Kidney epithelial cell (primary cell): ENCODE data around the gene NDN. TPM values are rescaled to one million over a fixed set of nuclear protein-coding genes. Genes with fewer than 3 reads are reported as not detected.

Source experiments
- DNase-seq: peaks from one replicate; pipeline ENCODE4 v3.0.0-alpha.2; 2010; ENCODE audit warnings: low read depth
- H3K27me3 ChIP-seq: 2 replicates; pipeline ENCODE4 v1.6.0; 2011; ENCODE audit warnings: low read length; ENCODE audit not compliant: control insufficient read depth, insufficient read depth
- H3K36me3 ChIP-seq: 2 replicates; pipeline ENCODE4 v1.5.1; 2011; ENCODE audit warnings: low read length; ENCODE audit not compliant: control insufficient read depth, insufficient read depth
- H3K4me3 ChIP-seq: 2 replicates; pipeline ENCODE4 v1.5.1; 2011; ENCODE audit warnings: low read depth, mild to moderate bottlenecking, control low read depth, low read length
- total RNA-seq: library from RNA; depleted of rRNA; stranded (reverse); fragments of >200 nt; gene quantifications from 2 replicates; pipeline ENCODE4 v1.2.3, GENCODE V29; 2015
- TF ChIP-seq, protein P1 (sequence below): IDR thresholded peaks from 2 replicates; pipeline ENCODE4 v1.5.1; 2011; ENCODE audit warnings: mild to moderate bottlenecking, moderate library complexity, low read length, control low read depth, inconsistent platforms; ENCODE audit not compliant: insufficient read depth, poor library complexity, severe bottlenecking

The NDN gene
- total RNA-seq, 1 donor from 2014 or later, result 75.0 TPM

DNA sequence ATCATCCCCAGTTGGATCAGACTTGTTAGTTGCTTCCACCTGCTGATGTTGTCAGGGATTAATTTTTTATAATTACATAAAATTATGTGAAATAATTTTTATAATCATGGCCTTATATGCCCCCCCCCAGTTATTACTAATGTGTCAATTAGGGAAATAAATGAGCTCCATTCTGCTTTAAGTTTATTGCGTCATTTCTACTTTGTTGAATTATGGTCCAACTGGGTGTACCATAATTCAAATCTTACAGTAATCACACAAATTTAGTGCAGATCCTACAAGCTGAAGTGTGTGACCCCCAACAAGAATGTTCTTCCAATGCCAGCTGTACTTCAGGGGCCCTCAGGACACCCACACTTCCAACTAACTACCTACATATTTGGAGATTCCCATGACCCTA lies 7.5 kb upstream of the NDN start:
- Histone ChIP-seq H3K27me3 (no peaks in the 10 kb centered on the region), H3K36me3 (no peaks in the 10 kb centered on the region), H3K4me3 (no peak overlapping the region)
- TF ChIP-seq, protein P1, sequence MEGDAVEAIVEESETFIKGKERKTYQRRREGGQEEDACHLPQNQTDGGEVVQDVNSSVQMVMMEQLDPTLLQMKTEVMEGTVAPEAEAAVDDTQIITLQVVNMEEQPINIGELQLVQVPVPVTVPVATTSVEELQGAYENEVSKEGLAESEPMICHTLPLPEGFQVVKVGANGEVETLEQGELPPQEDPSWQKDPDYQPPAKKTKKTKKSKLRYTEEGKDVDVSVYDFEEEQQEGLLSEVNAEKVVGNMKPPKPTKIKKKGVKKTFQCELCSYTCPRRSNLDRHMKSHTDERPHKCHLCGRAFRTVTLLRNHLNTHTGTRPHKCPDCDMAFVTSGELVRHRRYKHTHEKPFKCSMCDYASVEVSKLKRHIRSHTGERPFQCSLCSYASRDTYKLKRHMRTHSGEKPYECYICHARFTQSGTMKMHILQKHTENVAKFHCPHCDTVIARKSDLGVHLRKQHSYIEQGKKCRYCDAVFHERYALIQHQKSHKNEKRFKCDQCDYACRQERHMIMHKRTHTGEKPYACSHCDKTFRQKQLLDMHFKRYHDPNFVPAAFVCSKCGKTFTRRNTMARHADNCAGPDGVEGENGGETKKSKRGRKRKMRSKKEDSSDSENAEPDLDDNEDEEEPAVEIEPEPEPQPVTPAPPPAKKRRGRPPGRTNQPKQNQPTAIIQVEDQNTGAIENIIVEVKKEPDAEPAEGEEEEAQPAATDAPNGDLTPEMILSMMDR, result no peak
- DNase-seq, result no peak

DNA sequence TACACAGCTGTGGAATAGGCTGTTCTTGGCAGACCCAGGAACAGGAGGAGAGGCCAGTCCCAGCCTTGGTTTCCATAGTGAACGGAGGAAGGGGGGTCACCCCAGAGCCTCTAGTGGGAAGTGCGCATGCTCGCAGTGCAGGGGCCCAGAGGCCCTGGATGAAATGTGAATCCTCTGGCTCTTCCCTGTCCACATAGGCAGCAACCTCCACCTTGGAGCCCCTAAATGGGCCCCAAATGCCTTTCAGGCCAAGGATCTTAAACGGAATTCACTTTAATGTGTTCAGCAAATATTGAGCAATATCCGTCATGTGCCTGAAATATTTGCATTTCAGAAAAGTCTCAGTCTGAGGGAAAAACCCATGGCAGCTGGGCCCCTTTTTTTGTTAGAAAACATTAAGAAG lies 3.3 kb upstream of the NDN start:
- Histone ChIP-seq H3K4me3 (no peak overlapping the region), H3K27me3 (no peaks in the 10 kb centered on the region), H3K36me3 (no peaks in the 10 kb centered on the region)
- TF ChIP-seq, protein P1, result no peak
- DNase-seq, result no peak

DNA sequence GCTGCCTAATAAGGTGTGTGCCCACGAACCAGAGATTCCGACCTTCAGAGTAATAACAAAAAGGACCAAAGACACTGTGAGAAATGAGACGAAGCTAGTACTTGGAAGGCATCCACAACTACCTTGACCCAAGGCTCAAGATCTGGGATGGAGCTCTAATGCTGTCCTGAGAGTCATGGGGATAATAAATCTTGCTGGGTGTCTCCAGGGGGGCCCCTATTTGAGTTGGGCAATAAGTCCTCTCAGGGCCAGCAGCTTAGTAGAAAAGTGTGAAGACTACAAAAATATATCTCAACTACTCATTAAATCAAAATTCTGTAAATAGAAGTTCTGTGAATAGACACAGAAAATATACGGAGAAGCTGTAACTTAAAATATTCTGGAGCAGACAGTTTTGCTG lies 2.9 kb upstream of the NDN start:
- DNase-seq, result no peak
- H3K27me3 ChIP-seq, result no peaks in the 10 kb centered on the region
- TF ChIP-seq, protein P1, result no peak
- H3K4me3 ChIP-seq, result no peak overlapping the region
- H3K36me3 ChIP-seq, result no peaks in the 10 kb centered on the region

DNA sequence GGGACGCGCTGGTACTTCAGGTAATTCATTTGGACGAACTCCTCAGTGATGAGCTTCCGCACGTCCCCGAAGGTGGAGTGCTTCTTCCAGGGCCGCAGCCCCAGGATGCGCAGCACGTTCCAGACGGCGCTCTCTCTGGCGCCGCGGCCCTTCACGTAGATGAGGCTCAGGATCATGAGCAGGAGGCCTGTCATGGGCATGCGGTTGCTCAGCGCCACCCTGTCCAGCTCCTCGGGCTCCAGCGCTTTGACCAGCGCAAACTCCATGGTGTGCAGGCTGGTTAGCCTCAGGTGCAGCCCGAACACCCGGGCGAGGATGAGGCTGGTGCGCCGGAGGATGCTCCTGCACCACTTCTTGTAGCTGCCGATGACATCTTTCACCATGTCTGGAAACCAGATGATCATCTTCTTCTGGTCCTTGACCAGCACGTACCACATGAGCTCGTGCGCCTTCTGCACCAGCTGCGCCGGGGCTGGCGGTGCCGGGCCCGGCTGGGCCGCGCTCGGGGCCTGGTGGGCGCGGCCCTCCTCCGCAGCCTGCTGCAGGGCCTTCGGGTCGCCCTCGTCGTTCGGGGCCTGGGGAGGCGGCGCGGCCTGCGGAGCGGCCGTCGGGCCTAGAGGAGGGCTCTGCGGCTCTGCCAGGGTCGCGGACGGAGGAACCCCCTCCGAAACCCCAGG lies 501 bp downstream of the NDN start:
- Histone ChIP-seq H3K4me3 (peak overlapping the region; percentile 58), H3K27me3 (no peaks in the 10 kb centered on the region), H3K36me3 (no peaks in the 10 kb centered on the region)
- TF ChIP-seq, protein P1, result no peak
- DNase-seq, result no peak

DNA sequence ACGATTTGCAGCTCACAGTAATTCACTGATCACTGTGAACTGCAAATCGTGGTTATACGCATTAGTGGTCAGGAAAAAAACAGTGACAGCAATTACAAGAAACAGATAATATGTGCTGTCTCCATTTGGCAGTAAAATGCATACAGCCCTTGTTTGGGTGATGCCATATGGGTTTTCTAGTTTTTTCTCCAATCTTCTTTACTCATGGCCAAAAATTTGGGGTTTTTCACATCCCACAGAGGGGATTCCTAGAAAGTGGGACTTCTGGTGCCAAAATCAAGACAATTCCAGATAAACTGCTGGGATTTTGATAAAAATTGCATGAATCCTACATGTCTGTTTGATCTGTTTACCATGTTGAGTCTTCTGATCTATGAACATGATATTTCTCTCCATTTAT lies 15.6 kb downstream of the NDN start:
- no peak for DNase-seq
- H3K27me3 ChIP-seq, result no peaks in the 10 kb centered on the region
- no peak overlapping the region for H3K4me3 ChIP-seq
- TF ChIP-seq, protein P1, result no peak
- no peaks in the 10 kb centered on the region for H3K36me3 ChIP-seq

DNA sequence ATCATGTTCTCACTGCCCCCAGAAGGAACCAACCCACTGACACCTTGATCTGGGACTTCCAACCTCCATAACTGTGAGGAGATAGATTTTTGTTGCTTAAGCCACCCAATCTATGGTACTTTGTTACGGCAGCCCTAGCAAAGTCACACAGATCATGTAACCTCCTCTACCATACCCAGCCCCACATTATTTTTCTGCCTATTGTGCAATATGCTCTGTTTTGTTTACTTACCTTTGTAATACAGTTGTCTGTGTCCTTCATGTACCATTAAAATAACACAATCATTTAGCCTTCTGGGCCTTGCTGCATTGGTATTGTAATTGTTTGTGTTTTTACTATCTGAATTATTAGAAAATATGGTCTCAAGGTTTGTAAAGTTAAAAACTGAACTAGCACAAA lies 16.1 kb downstream of the NDN start:
- H3K36me3 ChIP-seq, result no peaks in the 10 kb centered on the region
- H3K4me3 ChIP-seq, result no peak overlapping the region
- DNase-seq, result no peak
- H3K27me3 ChIP-seq, result no peaks in the 10 kb centered on the region
- TF ChIP-seq, protein P1, result no peak
